HG03342 (cell line): Measurements from ENCODE around the gene LSG1.
A peak's percentile ranks its signal among the peaks of the same experiment; 100 is the strongest.

ENCODE experiments used
- ATAC-seq: cut with Tn5 transposase; IDR thresholded peaks from one replicate; pipeline ENCODE4 v1.9.1; 2021; ENCODE audit warnings: mild to moderate bottlenecking, moderate library complexity; ENCODE audit not compliant: unreplicated experiment

LSG1 gene

DNA sequence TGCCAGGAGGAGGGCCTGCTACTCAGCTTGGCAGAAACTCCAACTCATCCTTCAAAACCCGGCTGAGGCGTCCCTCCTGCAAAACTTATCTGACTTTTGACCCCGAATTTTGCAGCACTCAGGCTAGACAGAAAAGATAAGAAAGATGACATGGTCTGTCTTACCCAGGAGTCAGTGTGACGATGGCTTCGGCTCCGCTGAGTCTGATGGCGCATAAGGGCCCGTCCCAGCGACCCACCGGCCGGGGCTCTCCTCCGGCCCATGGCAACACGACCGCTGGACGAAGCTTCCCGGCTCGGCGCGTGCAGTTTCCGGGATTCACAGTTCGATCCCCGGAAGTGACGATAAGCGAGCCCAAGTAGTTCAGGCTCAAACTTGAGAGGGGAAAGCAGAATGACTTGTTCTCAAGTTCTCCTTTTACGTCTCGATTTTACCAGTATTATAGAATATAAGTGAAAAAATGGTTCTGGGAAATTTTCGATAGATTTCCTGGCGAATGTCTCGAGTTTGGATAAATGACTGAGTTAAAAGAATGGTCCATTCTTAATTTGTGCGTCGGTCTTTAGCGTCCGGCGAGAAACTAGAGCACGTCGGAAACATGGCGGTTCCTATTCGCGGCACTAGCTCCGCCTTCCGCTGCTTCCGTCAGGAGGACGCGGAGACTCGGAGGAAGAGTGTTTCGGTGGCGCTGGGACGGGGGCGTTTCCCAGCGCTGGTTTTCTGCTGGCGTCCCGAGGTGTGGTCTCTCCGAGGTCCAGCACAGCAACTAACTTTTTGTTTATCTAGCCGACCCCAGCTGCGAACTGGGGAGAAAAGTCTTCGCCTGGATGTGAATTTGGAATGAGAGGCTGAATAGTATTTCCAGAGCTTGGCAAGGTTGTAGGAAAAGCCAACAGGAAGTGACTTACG is at the start of gene LSG1:
LSG1 (minus strand) TSS at position 292 of the 909 bp plus-strand sequence; CDS start at position 263, 29 bp downstream.
- ATAC-seq: peak; percentile 82

DNA sequence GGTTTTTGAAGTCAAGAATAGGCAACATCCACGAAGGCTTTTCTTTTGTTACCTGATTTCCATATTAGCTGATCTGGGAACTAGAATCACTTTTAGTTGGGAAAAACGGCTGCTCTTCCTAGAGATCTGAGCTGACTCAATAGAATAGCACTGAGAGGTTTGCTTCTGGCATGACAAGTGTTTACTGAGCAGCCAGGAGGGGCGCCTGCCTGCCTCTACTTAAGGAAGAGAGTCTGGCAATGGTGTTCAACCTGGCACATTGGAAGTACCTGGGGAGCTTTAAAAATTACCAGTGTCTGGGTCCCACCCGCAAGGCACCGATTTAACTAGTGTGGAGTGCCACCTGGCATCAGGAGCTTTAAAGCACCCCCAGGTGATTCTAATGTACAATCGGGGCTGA is 48.1 kb upstream of the LSG1 start:
- no peak for ATAC-seq

DNA sequence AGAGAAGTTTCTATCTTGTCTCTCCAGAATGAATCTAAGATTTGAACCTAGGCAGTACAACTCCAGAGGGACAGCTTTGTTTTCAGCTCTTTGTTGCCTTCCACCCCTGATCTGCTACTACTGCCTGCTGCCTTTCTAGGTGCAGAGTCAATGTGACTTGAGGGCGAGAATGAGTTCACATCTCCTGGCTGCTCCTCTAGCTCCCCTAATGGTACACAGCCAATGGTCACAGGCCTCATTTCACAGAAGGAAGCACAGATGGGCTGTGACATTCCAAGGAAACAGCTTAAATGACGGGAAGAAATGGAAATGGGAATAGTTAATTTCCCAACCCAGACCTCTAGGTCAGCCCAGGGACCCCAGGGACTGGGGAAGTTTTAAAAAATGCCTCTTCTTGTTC is 46.1 kb upstream of the LSG1 start:
- ATAC-seq: no peak

DNA sequence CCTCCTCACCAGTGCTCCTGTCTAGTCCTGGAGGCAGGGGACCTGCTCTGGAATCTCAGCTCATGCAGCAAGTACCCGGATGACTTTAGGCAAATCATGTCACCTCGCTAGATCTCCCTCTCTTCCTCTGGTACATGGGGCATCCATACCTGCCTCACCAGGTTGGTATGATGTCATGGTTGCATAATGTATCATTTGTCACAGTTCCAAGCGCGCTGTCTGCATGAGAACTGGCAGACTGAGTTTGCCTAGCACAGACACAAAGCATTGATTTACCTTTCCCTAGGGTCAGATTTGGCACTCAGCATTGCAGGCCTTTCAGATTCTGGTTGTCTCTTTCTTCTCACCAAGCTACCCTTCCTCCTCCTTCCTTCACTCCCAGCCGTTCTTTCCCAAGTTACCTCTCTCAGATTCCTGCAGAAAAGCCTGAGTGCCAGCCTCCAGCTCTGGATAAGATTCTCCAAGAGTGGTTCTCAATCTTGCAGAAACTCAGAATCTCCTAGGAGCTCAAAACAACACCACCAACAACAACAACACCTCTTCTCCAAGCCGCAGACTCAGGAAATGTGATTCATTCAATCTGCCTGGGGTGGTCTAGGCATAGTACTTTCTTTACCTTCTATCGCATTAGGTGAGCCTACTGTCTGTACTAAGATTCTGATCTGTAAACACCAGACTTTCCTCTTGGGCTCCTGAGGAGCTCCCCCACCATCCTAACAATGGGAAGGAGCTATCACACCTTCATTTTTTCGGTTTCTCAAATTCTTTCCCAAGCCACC is 43.2 kb upstream of the LSG1 start:
- no peak for ATAC-seq

DNA sequence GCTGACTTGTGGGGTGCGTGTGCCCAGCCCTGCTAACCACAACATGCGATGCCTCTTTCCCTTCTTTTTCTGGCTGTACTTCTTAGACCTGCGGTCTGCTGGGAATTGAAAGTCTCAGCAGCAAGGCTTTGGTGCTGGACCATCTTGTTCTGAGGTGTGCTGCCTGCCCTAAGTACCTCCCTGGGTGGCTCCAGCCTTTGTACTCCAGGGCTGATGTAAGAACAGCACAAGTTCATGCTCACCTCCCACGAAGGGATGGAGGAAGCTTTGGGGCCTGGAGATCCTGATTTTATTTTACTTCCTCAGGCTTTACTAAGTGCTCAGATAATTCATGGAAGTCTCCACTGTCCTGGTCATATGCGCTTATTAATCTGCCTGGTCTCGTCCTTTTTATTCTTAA is 42.6 kb upstream of the LSG1 start:
- no peak for ATAC-seq

DNA sequence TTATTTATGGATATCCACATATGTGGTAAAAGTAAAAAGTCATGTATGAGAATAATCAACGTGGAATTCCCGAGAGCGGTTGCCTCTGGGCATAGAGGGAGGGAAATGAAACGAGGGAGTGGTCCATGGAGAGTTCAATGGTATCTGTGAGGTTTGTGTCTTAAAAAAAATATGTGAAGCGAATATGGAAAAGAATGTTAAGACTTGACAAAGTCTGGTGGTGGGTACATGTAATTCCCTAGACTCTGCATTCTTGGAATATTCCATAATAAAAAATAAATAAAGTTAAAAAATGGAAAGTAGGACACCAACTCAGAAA is 42.1 kb upstream of the LSG1 start:
- no peak for ATAC-seq

DNA sequence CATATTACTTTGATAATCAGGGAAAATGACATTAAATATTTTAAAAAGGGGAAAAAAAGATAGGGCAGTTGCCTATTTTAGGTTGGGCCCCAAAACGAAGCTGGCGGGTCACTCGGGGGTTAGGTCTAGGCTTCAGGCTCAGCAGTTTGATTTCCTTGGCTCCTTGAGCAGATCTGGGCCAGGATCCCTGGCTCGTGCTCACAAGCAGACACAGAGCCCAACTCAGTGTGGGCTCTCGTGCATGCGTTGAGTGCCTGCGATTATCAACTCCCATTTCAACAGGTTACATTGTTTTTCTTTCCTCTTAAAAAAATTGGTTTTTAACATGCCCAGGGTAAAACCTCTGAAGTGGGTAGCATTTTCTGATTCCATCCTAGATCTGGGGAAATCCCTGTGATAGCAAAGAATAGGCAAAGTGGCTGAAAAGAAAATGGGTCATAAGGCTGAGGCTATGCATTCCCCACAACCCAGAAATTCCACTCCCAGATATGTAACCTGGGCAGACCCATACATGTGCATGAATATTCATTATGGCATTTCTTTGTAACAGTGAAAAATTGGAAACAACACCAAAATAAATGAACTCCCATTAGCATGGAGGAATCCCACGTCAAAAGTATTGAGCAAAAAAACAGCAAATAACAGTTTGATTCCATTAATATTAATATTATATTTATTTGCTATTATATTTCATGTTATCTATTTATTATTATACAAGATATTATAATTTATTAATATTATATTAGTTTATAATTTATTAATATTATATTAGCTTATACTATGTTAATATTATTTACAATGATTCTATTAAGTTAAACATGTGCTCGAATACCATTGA is 41.5 kb upstream of the LSG1 start:
- ATAC-seq: no peak

DNA sequence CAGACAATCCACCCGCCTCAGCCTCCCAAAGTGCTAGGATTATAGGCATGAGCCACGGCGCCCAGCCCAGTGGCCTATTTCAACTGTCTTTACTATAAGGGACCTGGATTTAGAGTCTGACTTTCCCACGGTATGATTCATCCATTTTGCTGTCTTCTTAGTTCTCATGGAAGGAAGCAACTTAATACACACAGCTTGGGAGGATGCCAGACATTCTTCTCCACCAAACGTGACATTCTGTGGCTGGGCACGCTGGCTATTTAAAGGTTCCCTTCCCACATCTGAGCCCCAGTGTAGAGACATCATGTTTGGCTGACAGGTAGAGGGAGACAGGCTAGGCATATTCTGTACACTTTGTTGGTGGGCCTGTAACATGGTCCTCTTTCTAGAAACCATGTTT is 39.9 kb upstream of the LSG1 start:
- no peak for ATAC-seq

DNA sequence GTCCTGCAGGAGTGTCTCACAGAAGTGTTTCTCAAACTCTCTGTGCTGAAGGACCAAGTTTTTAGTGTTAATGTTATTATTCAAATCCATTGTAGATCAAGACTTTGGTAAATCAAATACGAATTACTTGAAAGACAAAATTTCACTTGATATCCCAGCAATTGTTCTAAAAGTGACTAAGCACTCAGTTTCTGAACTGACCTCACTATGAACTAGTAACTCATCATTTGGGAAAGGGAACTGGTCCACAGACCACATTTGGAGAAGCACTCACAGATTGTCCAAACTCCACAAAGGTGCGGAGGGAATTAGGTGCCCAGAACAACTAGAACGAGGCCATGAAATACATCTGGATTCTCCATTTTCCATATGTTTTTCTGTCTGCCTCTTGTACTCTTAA is 39.3 kb upstream of the LSG1 start:
- no peak for ATAC-seq

DNA sequence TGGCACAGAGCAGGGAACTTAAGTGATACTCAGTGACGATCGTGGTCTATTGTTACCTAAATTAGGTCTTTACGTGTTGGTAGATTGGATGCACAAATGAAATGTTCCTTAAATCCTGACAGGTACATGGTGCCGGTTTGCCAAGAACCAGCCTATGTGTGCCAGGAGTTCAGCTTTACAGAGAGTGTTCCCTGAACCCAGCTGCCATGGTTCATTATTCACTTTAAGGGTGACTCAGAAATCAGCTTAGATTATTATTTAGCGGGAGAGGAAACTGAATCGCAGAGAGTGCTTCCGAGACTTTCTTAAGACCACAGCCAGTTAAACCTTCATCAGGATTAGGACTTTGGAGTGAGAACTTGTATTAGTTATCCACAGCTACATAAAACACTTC is 35.2 kb upstream of the LSG1 start:
- no peak for ATAC-seq

DNA sequence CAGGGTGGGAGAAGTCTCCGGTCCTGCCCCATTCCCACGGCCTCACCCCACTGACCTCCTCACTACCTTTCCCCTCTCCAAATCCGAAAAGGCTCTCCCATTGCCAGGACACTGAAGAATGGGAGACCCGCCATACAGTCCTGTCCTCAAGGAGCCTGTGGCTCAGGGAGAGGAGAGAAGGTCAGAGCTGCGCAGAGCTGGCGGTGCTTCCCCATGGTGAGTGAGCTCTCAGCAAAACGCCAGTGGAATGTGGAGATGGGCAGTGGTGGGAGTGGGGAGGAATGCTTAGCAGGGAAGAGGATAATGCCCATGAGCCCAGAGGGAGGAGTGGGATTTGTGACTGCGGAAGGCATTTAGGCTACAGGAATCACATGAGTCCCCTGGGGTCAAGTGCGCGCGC is 33.8 kb upstream of the LSG1 start:
- ATAC-seq: no peak

DNA sequence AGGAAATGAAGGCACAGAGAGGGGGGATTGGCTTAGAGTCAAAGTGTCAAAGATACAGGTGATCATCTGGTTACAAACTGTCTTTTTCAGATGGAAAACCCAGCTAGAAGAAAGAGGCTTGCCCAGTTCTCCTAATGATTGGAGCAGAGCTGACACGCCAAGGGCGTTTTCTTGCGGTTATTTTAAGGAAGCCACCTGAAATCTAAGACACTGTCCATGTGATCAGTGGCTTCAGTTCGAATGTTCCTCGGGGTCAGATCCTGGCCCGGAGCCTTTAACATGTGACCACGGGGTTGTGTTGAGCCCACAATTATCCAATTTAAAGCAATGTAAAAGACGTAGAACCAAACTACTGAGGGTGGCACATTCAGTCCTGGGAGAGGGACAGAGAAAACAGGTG is 33.2 kb upstream of the LSG1 start:
- ATAC-seq: no peak

DNA sequence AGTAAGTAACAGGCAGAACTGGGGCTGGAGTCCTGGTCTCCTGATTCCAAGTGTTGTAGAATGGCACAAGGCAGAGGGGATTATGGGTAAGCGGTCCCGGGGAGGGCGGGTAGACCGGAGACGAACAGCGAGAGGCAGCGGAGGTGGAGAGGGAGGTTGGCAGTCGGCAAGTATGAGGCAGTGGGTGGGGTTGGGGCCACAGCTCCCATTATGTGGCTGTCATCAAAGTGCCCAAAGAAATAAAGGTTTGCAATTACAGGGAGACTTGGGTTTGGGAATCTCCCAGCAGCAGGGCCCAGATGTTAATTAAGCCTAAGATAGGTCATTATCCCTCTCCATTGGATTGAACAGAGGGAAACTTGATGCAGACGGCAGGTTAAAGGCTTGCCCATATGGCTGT is 30.6 kb upstream of the LSG1 start:
- ATAC-seq: no peak

DNA sequence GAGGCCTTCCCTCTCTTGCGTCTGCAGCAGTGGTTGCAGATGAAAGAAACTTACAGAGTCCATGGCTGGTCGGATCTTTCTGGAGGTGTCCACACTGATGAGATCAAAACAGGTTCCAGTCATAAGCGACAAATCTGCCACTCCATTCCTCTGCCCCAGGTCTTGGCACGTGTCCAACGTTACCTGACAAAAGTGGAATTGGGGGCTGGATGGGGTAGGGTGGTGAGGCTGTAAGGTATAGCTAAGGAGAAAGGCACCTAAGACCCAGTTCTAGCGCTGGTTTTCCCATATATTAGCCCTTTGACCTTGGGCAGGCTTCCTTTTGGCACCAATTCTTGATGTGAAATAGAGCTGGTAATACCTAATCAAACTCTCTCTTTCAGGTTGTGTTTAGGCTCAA is 24.7 kb upstream of the LSG1 start:
- no peak for ATAC-seq

DNA sequence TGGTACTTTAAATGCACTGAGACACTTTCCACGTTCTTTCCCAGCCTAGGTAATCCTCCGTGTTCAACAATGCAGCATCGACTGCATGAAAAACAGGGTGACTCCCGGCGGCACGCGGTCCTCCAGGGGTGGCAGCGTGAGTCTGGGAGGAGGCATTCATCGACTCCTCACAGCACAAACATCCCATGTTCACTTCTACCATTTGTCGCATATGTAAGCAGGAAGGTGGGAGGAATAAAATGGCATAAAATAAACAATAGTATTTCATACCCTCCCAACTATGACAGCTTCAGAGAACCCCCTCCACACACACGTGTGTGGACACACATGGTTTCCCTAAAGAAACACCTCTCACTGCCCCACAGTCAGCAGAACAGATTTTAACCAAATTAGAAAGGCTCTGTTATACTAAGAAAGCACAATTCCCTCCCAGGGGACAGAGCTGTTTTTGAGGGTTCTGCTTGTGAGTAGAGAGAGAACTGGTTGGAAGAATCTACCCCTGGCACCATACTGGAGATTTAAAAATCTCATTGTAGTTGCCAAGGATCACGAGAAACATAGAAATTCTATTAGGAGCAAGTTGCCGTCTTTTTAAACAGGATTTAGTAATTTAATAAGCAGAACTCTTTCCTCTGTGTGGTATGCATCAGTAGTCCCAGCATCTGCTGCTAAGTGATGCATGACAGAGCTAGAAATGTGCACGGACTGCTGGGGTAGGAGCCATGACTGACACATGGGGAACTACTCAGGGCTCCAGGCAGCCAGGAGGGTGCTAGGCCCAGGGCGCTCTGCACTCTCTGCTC is 19.7 kb upstream of the LSG1 start:
- ATAC-seq: peak; percentile 83

DNA sequence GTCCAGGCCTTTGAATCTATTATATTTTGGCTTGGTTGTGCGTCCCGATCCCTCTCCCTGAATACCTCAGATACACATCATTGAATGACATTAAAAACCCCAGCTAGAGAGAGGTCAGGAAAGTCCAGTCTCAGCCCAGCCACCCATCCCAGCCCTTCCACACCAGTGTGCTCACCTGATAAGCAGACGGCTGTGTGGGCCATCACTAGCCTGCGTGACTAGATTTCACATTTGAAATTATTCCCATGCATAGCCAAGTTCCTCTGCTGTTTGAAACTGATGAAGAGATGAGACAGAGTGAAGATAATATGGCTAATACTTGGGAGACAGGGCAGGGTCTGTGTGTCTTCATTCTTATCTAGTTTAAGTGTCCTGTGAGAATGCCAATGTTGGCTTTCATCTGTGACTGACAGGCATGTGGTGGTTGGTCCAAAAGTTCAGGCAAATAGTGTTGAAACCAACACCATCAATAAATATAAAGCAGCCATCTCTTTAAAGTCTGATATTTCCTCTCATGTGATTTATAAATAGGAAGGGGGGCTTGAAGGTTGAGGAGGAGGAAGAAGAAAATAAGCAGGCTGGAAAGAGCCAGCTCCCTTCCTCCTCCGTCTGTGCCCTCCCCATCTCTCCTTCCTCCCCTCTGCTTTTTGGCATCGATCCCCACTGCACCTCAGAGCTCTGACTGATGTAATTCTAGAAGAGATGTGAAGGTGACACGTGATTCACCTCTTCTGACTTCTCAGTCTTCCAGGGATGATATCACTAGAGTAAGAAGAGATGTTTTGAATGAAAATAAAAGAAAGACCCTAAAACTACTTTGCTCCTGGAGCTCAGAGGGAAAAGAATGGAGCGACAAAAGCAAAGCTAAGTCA is 18.7 kb upstream of the LSG1 start:
- no peak for ATAC-seq

DNA sequence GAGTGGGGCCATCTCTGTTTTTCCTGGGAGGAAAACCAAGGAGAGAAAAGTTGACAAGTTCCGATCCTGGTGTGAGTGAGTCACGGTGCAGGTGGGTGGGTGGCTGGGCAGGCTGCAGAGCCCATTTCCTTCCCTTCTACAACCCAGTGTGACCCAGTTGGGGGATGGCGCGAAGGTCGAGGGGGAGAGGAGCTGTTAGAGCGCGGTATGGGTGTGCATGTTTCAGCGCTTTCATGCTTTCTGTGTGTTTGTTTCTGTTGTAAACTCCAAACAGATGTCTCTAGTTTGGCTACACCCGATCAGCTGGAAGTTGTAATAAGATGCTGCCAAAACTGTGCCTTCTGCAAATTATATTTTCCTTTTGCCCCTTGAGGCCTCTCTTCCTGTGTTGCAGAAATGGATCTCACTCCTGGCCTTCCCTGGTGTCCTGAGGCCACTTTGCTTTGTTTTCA is 17.5 kb upstream of the LSG1 start:
- ATAC-seq: no peak

DNA sequence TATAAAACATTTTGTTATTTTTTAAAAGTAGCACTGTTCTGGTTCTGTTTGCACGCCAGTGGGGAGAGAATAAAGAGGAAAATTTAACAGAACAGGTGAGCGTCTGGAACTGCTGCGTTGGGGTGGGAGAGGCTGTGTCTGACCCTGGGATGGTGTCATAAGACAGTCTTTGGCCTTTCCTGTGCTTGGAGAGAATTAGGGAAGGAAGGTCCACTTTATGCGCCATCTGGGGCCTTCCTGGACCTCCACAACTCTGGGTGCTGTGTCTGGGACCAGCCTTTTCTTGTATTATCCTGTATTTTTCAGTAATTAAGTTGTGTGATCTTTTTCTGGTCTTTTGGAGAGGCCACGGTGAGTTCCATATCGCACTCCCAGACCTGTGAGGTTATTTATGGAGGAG is 17.0 kb upstream of the LSG1 start:
- no peak for ATAC-seq

DNA sequence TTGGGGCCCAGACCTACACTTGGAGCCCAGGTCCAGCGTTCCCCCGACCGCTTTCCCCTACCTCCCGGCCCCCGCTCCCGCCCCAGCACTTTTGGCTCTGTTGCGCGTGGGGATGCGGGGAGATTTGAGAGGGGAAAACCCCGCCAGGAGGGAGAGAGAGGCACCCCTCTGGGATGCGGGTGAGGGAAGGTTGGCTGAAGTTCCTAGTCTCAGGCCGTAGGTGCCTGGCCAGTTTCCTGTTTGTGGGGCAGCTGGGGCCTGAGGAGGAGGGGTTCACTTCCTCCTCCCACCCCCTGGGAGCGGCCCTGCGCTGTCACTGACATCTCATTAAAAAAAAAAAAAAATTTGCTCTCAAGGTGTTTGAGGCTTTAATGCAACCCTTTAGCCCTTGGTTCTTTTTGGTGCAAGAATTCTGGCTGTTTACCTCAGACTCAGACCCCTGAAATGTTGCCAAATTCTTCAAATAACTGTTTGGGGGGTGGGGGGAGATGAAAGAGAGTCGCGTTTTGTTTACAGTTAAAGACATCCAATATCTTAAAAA is 16.3 kb upstream of the LSG1 start:
- no peak for ATAC-seq
